ENCODE results near the gene EDARADD. TPM values are rescaled to one million over a fixed set of nuclear protein-coding genes. Genes with fewer than 3 reads are reported as not detected.

Gene EDARADD
- total and polyA plus RNA-seq, 2 of the 8 experiments (the other 6 are each of a cell fraction or from before 2014, with no cell fraction given) = 3.4 to 6.1 TPM

DNA sequence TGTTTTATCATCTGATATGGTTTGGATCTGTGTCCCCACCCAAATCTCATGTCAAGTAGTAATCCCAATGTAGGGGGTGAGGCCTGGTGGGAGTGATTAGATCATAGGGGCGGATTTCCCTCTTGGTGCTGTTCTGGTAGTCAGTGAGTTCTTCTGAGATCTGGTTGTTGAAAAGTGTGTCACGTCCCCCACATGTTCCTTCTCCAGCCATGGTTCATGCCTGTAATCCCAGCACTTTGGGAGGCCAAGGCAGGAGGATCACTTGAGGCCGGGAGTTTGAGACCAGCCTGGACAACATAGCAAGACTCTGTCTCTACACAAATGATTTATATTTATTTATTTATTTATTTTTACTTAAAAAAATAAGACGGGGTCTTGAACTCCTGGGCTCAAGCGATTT is 30.8 kb upstream of the EDARADD start:
- no peaks in the 10 kb centered on the region for H3K79me1 ChIP-seq (ENCODE audit: low read depth, low read length)
- no peak overlapping the region for H2BK20ac ChIP-seq (ENCODE audit: low read length)
- H3K4me2 ChIP-seq (ENCODE audit: insufficient read depth in 1 of 2, low read depth in 2 of 2, low read length in 2 of 2) = no peak overlapping the region
- no peaks in the 10 kb centered on the region for H3K4me1 ChIP-seq (replicated peaks in 1 of 4; ENCODE audit: control insufficient read depth in 3 of 4, insufficient read depth in 4 of 4, low read length in 3 of 4)
- no peak overlapping the region for H3K27ac ChIP-seq (ENCODE audit: low read depth, low read length)
- H2BK120ac ChIP-seq (replicated peaks; ENCODE audit: low read depth, low read length) = no peak overlapping the region
- no peaks in the 10 kb centered on the region for H4K20me1 ChIP-seq (replicated peaks in 1 of 2; ENCODE audit: control insufficient read depth in 1 of 2, insufficient read depth in 2 of 2, low read length in 2 of 2)
- no peak overlapping the region for H3K23ac ChIP-seq (ENCODE audit: insufficient read length)
- DNase-seq (ENCODE audit: low read depth in 1 of 2, low spot score in 2 of 2) = no peak
- H3K36me3 ChIP-seq (ENCODE audit: control insufficient read depth in 2 of 4, insufficient read depth in 4 of 4, low read length in 3 of 4) = no peaks in the 10 kb centered on the region
- ChIA-PET CTCF (ENCODE audit: partially characterized antibody) (no interaction called here), POLR2A (ENCODE audit: partially characterized antibody) (no interaction called here)
- H3K14ac ChIP-seq (ENCODE audit: insufficient read length) = no peak overlapping the region
- no peak overlapping the region for H2BK5ac ChIP-seq (ENCODE audit: low read depth, low read length)
- 82% methylated on average over 5 of the region's 5 CpGs; no CpG with 5 or more reads in 1 of the 2 experiments for WGBS, 2 experiments (ENCODE audit: extremely low coverage in 1 of 2, insufficient coverage in 1 of 2, insufficient read length in 1 of 2, insufficient replicate concordance in 2 of 2, low coverage in 1 of 2, low lambda C conversion rate in 2 of 2, missing lambda C conversion rate in 1 of 2)
- H3K23me2 ChIP-seq (ENCODE audit: low read depth, low read length) = no peaks in the 10 kb centered on the region
- no peak overlapping the region for H4K91ac ChIP-seq (replicated peaks; ENCODE audit: insufficient read length, low read length)
- H2AFZ ChIP-seq (ENCODE audit: low read length) = no peak overlapping the region
- H2BK12ac ChIP-seq (ENCODE audit: low read depth, low read length) = no peak overlapping the region
- no peak overlapping the region for H3K56ac ChIP-seq (replicated peaks; ENCODE audit: insufficient read length, low read depth, low read length)
- no peak overlapping the region for H3K4ac ChIP-seq (replicated peaks; ENCODE audit: insufficient read length, low read depth, low read length)
- H3K4me3 ChIP-seq (ENCODE audit: extremely low read depth in 1 of 4, insufficient read depth in 2 of 4, low read depth in 3 of 4, low read length in 4 of 4) = no peak overlapping the region
- no peak overlapping the region for H4K8ac ChIP-seq (ENCODE audit: extremely low read depth, insufficient read depth, low read length)
- H3K79me2 ChIP-seq (ENCODE audit: control insufficient read depth in 1 of 2, insufficient read depth in 2 of 2, low read length in 2 of 2) = no peaks in the 10 kb centered on the region
- no peak overlapping the region for H2BK15ac ChIP-seq (ENCODE audit: low read length)
- H3K9me3 ChIP-seq (ENCODE audit: insufficient read depth in 2 of 2, low read depth in 1 of 2, low read length in 1 of 2) = no peaks in the 10 kb centered on the region
- H2AK5ac ChIP-seq (ENCODE audit: low read depth, low read length) = no peak overlapping the region
- FAIRE-seq = no peak
- no peak overlapping the region for H3K9ac ChIP-seq (replicated peaks in 1 of 4; ENCODE audit: extremely low read depth in 1 of 4, low read depth in 3 of 4, low read length in 3 of 4)
- no peak overlapping the region for H4K5ac ChIP-seq (ENCODE audit: insufficient read length, low read depth, low read length)
- H3K27me3 ChIP-seq (replicated peaks in 1 of 4; ENCODE audit: control insufficient read depth in 3 of 4, extremely low read depth in 1 of 4, insufficient read depth in 3 of 4, low read length in 3 of 4) = no peaks in the 10 kb centered on the region
- H3K18ac ChIP-seq (ENCODE audit: extremely low read depth, low read length) = no peak overlapping the region
- TF ChIP-seq NRF1 (IDR thresholded peaks at IDR 0.05; ENCODE audit: low read depth, low read length) = no peak
